ENCODE data around the gene PRRT1. TPM values are rescaled to one million over a fixed set of nuclear protein-coding genes. Genes with fewer than 3 reads are reported as not detected.
"Not testable (repeated sequence)": the region's sequence is repeated elsewhere in the genome, so short reads cannot be mapped to it uniquely, and the experiment has no call there.

The PRRT1 gene
- total and polyA plus RNA-seq, 4 donors, result 0.08 to 0.24 (median 0.19) TPM; not detected in 1

DNA sequence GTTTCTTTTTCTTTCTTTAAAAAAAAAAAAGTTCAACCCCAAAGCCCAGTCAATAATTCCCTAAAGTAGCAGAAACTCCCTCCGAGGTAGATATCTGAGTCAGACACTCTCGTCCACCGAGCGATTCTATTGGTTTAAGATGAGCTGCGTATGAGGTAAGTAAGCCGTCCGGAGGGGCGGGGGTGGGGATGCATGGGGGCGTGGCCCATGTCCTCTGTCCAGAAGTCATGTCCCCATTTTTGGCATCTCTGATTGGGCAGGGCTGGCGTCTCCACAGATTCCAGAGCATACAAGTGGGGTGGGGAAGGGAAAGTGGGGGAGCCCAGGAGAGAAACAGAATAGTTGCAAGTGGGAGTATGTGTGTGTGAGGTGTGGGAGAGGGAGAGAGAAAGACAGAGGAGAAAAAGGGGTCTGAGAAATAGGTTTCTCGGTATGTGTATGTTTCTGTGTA is 34.0 kb upstream of the PRRT1 start:
- H3K27me3 ChIP-seq (ENCODE audit: control insufficient read depth in 4 of 4, insufficient read depth in 4 of 4, low read length in 3 of 4); H3K9ac ChIP-seq (ENCODE audit: low read depth in 1 of 2, low read length in 2 of 2); H3K9me3 ChIP-seq (ENCODE audit: control insufficient read depth in 4 of 4, low read length in 3 of 4); H3K4me3 ChIP-seq (ENCODE audit: low read depth in 1 of 3, low read length in 3 of 3): not testable (repeated sequence)
- TF ChIP-seq HNF4A (conservative IDR thresholded peaks at IDR 0.05), result peak in 1 of 2 donors; percentile 9
- Histone ChIP-seq H3K27ac (ENCODE audit: low read depth in 1 of 2, low read length in 2 of 2) (peak overlapping the region; percentile 31 to 46), H3K4me1 (ENCODE audit: control insufficient read depth in 4 of 4, insufficient read depth in 4 of 4, low read length in 3 of 4) (peaks cover 6 to 21% (median 12%) of the 10 kb centered on the region in 4 donors), H3K36me3 (ENCODE audit: control insufficient read depth in 4 of 4, insufficient read depth in 3 of 4, low read depth in 1 of 4, low read length in 3 of 4) (peaks cover 0 to 35% (median 17%) of the 10 kb centered on the region in 4 donors)
- DNase-seq (ENCODE audit: low spot score), result peak; percentile 87
- WGBS, result 30% methylated on average over 11 of the region's 11 CpGs

DNA sequence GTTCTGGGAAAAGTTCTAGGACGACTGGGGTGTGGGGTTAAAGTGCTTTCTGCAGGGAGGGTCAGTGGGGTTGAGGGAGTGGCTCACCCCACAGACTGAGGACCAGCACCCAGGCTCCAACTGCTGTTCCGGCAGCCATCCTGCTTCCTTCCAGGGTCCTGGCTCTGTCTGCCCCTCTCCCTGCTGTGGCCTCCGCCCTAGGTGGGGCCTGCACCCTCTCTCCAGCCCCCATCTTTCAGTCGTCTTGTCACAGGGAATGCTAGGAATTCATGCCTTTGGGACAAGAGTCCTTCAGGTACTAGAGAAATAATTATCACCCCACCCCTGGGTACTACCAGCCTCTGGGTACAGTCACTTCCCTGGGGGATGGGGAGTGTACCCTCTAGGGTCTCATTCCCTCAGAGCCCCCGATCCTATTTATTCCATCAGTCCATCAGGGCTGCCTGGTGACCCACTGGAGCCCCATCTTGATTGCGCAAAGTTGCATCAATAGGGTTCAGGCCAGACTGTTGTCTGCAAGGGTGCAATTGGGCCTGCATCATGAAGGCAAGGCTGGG is 32.4 kb upstream of the PRRT1 start, which contains the start of gene AGER:
Gene AGER, minus strand, starts transcription at position 170 of the 557 bp plus-strand sequence. Its CDS starts 31 bp downstream, at position 139.
- 86% methylated on average over 6 of the region's 6 CpGs for WGBS
- no peak for TF ChIP-seq GABPA (IDR thresholded peaks at IDR 0.05 in 1 of 2, conservative IDR thresholded peaks at IDR 0.05 in 1 of 2)
- TF ChIP-seq ATF3 (IDR thresholded peaks at IDR 0.05), result no peak
- TF ChIP-seq, protein P1, sequence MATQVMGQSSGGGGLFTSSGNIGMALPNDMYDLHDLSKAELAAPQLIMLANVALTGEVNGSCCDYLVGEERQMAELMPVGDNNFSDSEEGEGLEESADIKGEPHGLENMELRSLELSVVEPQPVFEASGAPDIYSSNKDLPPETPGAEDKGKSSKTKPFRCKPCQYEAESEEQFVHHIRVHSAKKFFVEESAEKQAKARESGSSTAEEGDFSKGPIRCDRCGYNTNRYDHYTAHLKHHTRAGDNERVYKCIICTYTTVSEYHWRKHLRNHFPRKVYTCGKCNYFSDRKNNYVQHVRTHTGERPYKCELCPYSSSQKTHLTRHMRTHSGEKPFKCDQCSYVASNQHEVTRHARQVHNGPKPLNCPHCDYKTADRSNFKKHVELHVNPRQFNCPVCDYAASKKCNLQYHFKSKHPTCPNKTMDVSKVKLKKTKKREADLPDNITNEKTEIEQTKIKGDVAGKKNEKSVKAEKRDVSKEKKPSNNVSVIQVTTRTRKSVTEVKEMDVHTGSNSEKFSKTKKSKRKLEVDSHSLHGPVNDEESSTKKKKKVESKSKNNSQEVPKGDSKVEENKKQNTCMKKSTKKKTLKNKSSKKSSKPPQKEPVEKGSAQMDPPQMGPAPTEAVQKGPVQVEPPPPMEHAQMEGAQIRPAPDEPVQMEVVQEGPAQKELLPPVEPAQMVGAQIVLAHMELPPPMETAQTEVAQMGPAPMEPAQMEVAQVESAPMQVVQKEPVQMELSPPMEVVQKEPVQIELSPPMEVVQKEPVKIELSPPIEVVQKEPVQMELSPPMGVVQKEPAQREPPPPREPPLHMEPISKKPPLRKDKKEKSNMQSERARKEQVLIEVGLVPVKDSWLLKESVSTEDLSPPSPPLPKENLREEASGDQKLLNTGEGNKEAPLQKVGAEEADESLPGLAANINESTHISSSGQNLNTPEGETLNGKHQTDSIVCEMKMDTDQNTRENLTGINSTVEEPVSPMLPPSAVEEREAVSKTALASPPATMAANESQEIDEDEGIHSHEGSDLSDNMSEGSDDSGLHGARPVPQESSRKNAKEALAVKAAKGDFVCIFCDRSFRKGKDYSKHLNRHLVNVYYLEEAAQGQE (IDR thresholded peaks at IDR 0.05), result no peak
- TF ChIP-seq, protein P2, sequence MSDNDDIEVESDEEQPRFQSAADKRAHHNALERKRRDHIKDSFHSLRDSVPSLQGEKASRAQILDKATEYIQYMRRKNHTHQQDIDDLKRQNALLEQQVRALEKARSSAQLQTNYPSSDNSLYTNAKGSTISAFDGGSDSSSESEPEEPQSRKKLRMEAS (IDR thresholded peaks at IDR 0.05), result no peak
- no peak for TF ChIP-seq ZBTB33 (IDR thresholded peaks at IDR 0.05)
- TF ChIP-seq FOXA1 (IDR thresholded peaks at IDR 0.05), result no peak
- TF ChIP-seq EGR1 (IDR thresholded peaks at IDR 0.05; ENCODE audit: low read depth in 2 of 2), result no peak
- TF ChIP-seq RXRA (IDR thresholded peaks at IDR 0.05), result no peak
- no peak for TF ChIP-seq SP1 (IDR thresholded peaks at IDR 0.05)
- no peak for TF ChIP-seq YY1 (IDR thresholded peaks at IDR 0.05)
- TF ChIP-seq NR2F2 (IDR thresholded peaks at IDR 0.05), result no peak
- no peak for TF ChIP-seq FOXA2 (IDR thresholded peaks at IDR 0.05)
- no peak for TF ChIP-seq HNF4A (conservative IDR thresholded peaks at IDR 0.05)
- no peak for TF ChIP-seq JUND (IDR thresholded peaks at IDR 0.05)
- no peak for TF ChIP-seq HNF4G (IDR thresholded peaks at IDR 0.05)
- TF ChIP-seq RAD21 (IDR thresholded peaks at IDR 0.05), result no peak
- peak within 1 kb of the TSS in 1 of 2 donors; percentile 25 for H3K27ac ChIP-seq (ENCODE audit: low read depth in 1 of 2, low read length in 2 of 2)
- DNase-seq (ENCODE audit: low spot score), result no peak
- peaks cover 0 to 35% (median 19%) of the 10 kb centered on the region in 4 donors for H3K36me3 ChIP-seq (ENCODE audit: control insufficient read depth in 4 of 4, insufficient read depth in 3 of 4, low read depth in 1 of 4, low read length in 3 of 4)
- no peak within 1 kb of the TSS for H3K4me3 ChIP-seq (ENCODE audit: low read depth in 1 of 3, low read length in 3 of 3)
- peaks cover 5 to 23% (median 16%) of the 10 kb centered on the region in 4 donors for H3K4me1 ChIP-seq (ENCODE audit: control insufficient read depth in 4 of 4, insufficient read depth in 4 of 4, low read length in 3 of 4)
- no peak within 1 kb of the TSS for H3K9ac ChIP-seq (ENCODE audit: low read depth in 1 of 2, low read length in 2 of 2)
- no peaks in the 10 kb centered on the region for H3K9me3 ChIP-seq (ENCODE audit: control insufficient read depth in 4 of 4, low read length in 3 of 4)
- H3K27me3 ChIP-seq (ENCODE audit: control insufficient read depth in 4 of 4, insufficient read depth in 4 of 4, low read length in 3 of 4), result no peaks in the 10 kb centered on the region

Data from liver (tissue), 9 donors.